IPS-18a (cell line): ENCODE data around the gene UNCX.
"Not testable (repeated sequence)": the region's sequence is repeated elsewhere in the genome, so short reads cannot be mapped to it uniquely, and the experiment has no call there.

ENCODE experiments used
- H3K27ac ChIP-seq: one replicate; pipeline ENCODE4 v1.5.1; 2013; ENCODE audit warnings: low read length
- H3K27me3 ChIP-seq: one replicate; pipeline ENCODE4 v1.6.1; 2013; ENCODE audit warnings: mild to moderate bottlenecking, low read length; ENCODE audit not compliant: control insufficient read depth, insufficient read depth
- H3K36me3 ChIP-seq: one replicate; pipeline ENCODE4 v1.6.1; 2013; ENCODE audit warnings: low read depth, low read length; ENCODE audit not compliant: control insufficient read depth
- H3K4me1 ChIP-seq: one replicate; pipeline ENCODE4 v1.6.1; 2013; ENCODE audit warnings: low read depth, low read length; ENCODE audit not compliant: control insufficient read depth
- H3K4me3 ChIP-seq: one replicate; pipeline ENCODE4 v1.5.1; 2013; ENCODE audit warnings: low read length
- H3K9ac ChIP-seq: one replicate; pipeline ENCODE4 v1.6.1; 2013; ENCODE audit warnings: mild to moderate bottlenecking, low read length, moderate library complexity
- H3K9me3 ChIP-seq: one replicate; pipeline ENCODE4 v1.6.1; 2013; ENCODE audit warnings: low read depth, low read length; ENCODE audit not compliant: control insufficient read depth

Gene UNCX

GRCh38 chr7:1257221-1257620, 24.5 kb downstream of the UNCX start:
- Histone ChIP-seq H3K36me3 (no peaks in the 10 kb centered on the region), H3K9me3 (no peaks in the 10 kb centered on the region), H3K9ac (no peak overlapping the region), H3K4me3 (no peak overlapping the region), H3K27me3 (no peaks in the 10 kb centered on the region), H3K27ac (no peak overlapping the region), H3K4me1 (no peaks in the 10 kb centered on the region)

GRCh38 chr7:1257863-1258262, 25.2 kb downstream of the UNCX start:
- Histone ChIP-seq H3K9ac (no peak overlapping the region), H3K36me3 (no peaks in the 10 kb centered on the region), H3K27ac (no peak overlapping the region), H3K4me1 (no peaks in the 10 kb centered on the region), H3K27me3 (no peaks in the 10 kb centered on the region), H3K4me3 (no peak overlapping the region), H3K9me3 (no peaks in the 10 kb centered on the region)

GRCh38 chr7:1259621-1260243, 27.1 kb downstream of the UNCX start:
- Histone ChIP-seq H3K27me3 (no peaks in the 10 kb centered on the region), H3K27ac (no peak overlapping the region), H3K9me3 (no peaks in the 10 kb centered on the region), H3K4me1 (no peaks in the 10 kb centered on the region), H3K9ac (no peak overlapping the region), H3K36me3 (no peaks in the 10 kb centered on the region), H3K4me3 (no peak overlapping the region)

- Histone ChIP-seq H3K9me3 (no peaks in the 10 kb centered on the region), H3K9ac (no peak overlapping the region), H3K36me3 (no peaks in the 10 kb centered on the region), H3K27me3 (peaks cover under 1% of the 10 kb centered on the region), H3K4me3 (no peak overlapping the region), H3K27ac (no peak overlapping the region), H3K4me1 (no peaks in the 10 kb centered on the region)
Observed at GRCh38 chr7:1260244-1260635, 27.6 kb downstream of the UNCX start.

- not testable (repeated sequence) for H3K4me3 ChIP-seq, H3K27ac ChIP-seq, H3K36me3 ChIP-seq, H3K4me1 ChIP-seq, H3K27me3 ChIP-seq, H3K9ac ChIP-seq, H3K9me3 ChIP-seq
Observed at GRCh38 chr7:1261036-1261435, 28.4 kb downstream of the UNCX start.

- H3K9ac ChIP-seq = no peak overlapping the region
- no peaks in the 10 kb centered on the region for H3K9me3 ChIP-seq
- no peak overlapping the region for H3K27ac ChIP-seq
- no peaks in the 10 kb centered on the region for H3K4me1 ChIP-seq
- H3K36me3 ChIP-seq = no peaks in the 10 kb centered on the region
- H3K27me3 ChIP-seq = peaks cover 8% of the 10 kb centered on the region
- H3K4me3 ChIP-seq = no peak overlapping the region
Observed at GRCh38 chr7:1262441-1262840, 29.8 kb downstream of the UNCX start.

GRCh38 chr7:1263391-1263951, 30.8 kb downstream of the UNCX start:
- Histone ChIP-seq H3K36me3 (no peaks in the 10 kb centered on the region), H3K4me1 (no peaks in the 10 kb centered on the region), H3K4me3 (no peak overlapping the region), H3K9me3 (no peaks in the 10 kb centered on the region), H3K27ac (no peak overlapping the region), H3K27me3 (peaks cover 8% of the 10 kb centered on the region), H3K9ac (no peak overlapping the region)

- peaks cover 8% of the 10 kb centered on the region for H3K27me3 ChIP-seq
- no peak overlapping the region for H3K4me3 ChIP-seq
- H3K4me1 ChIP-seq = no peaks in the 10 kb centered on the region
- no peak overlapping the region for H3K9ac ChIP-seq
- H3K27ac ChIP-seq = no peak overlapping the region
- no peaks in the 10 kb centered on the region for H3K9me3 ChIP-seq
- H3K36me3 ChIP-seq = no peaks in the 10 kb centered on the region
Observed at GRCh38 chr7:1264345-1265280, 31.9 kb downstream of the UNCX start.

GRCh38 chr7:1267016-1267900, 34.6 kb downstream of the UNCX start:
- Histone ChIP-seq H3K4me3 (no peak overlapping the region), H3K36me3 (no peaks in the 10 kb centered on the region), H3K9ac (no peak overlapping the region), H3K27ac (no peak overlapping the region), H3K9me3 (no peaks in the 10 kb centered on the region), H3K4me1 (no peaks in the 10 kb centered on the region), H3K27me3 (peaks cover 8% of the 10 kb centered on the region)

GRCh38 chr7:1268076-1268815, 35.6 kb downstream of the UNCX start:
- Histone ChIP-seq H3K9me3 (no peaks in the 10 kb centered on the region), H3K36me3 (no peaks in the 10 kb centered on the region), H3K4me3 (no peak overlapping the region), H3K27ac (no peak overlapping the region), H3K27me3 (peaks cover 8% of the 10 kb centered on the region), H3K9ac (no peak overlapping the region), H3K4me1 (no peaks in the 10 kb centered on the region)
